NOMO-1 (cell line): ENCODE measurements around the gene UBASH3B.
A peak's percentile ranks its signal among the peaks of the same experiment; 100 is the strongest.

ENCODE experiments used
- DNase-seq, 2 experiments: peaks; one replicate each; lab custom pipeline; 2025; ENCODE audit not compliant: unreplicated experiment in 2 of 2; lab: John Stamatoyannopoulos, UW

The UBASH3B gene

GRCh38 chr11:122777343-122777742 lies 121.8 kb downstream of the UBASH3B start:
- no peak for DNase-seq

- DNase-seq: no peak
Measured at GRCh38 chr11:122778148-122778547, 122.6 kb downstream of the UBASH3B start.

GRCh38 chr11:122779047-122779629 lies 123.6 kb downstream of the UBASH3B start:
- peak in 1 of 2 experiments; percentile 22 for DNase-seq

GRCh38 chr11:122780296-122780949 lies 124.9 kb downstream of the UBASH3B start:
- DNase-seq: no peak

- DNase-seq: peak; percentile 36 to 45
Measured at GRCh38 chr11:122781378-122782195, 126.1 kb downstream of the UBASH3B start.

GRCh38 chr11:122782222-122782621 lies 126.7 kb downstream of the UBASH3B start:
- no peak for DNase-seq

- DNase-seq: no peak
Measured at GRCh38 chr11:122784325-122784955, 128.9 kb downstream of the UBASH3B start.

- no peak for DNase-seq
Measured at GRCh38 chr11:122785031-122785541, 129.6 kb downstream of the UBASH3B start.

- DNase-seq: no peak
Measured at GRCh38 chr11:122786896-122787295, 131.4 kb downstream of the UBASH3B start.

GRCh38 chr11:122788781-122789535 lies 133.4 kb downstream of the UBASH3B start:
- no peak for DNase-seq

GRCh38 chr11:122789907-122790306 lies 134.4 kb downstream of the UBASH3B start:
- no peak for DNase-seq

- no peak for DNase-seq
Measured at GRCh38 chr11:122791411-122791810, 135.9 kb downstream of the UBASH3B start.

- DNase-seq: no peak
Measured at GRCh38 chr11:122791836-122792235, 136.3 kb downstream of the UBASH3B start.

GRCh38 chr11:122793515-122793914 lies 138.0 kb downstream of the UBASH3B start:
- DNase-seq: no peak

GRCh38 chr11:122795307-122795706 lies 139.8 kb downstream of the UBASH3B start:
- DNase-seq: no peak

- peak; percentile 4 to 14 for DNase-seq
Measured at GRCh38 chr11:122796128-122796717, 140.7 kb downstream of the UBASH3B start.

GRCh38 chr11:122797651-122798050 lies 142.1 kb downstream of the UBASH3B start:
- no peak for DNase-seq

- DNase-seq: peak in 1 of 2 experiments; percentile 13
Measured at GRCh38 chr11:122799406-122800105, 144.0 kb downstream of the UBASH3B start.

GRCh38 chr11:122802876-122803275 lies 147.4 kb downstream of the UBASH3B start:
- DNase-seq: no peak
